C4-2B (cell line): ENCODE data around the gene MPEG1.

ENCODE experiments used
- ZFX ChIP-seq: fragments of 450-650 bp; IDR thresholded peaks from 2 replicates; pipeline ENCODE4 v1.6.1; 2017
- TF ChIP-seq, protein P1 (sequence below): fragments of 450-650 bp; conservative IDR thresholded peaks from 2 replicates; pipeline ENCODE4 v1.5.1; 2017; ENCODE audit warnings: mild to moderate bottlenecking

DNA sequence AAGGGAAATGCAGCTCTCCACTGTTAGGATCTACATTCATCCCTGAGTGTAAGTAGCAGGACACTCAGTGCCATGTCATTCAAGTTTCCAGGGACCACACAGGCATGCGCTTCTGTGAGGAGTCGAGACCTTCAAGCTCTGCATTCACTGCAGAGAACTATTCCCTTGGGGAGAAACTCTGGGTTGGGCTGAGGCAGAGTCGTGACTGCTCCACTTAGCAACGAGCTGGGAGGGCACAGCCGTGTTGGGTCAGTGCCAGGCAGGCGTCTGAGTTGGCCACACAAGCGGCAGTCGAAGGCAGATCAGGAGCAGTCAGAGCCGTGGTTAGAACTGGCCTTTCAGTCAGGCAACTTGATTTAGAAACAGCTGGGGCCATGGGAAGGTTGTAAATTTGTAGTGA, 14.7 kb downstream of the MPEG1 start:
- TF ChIP-seq, protein P1, sequence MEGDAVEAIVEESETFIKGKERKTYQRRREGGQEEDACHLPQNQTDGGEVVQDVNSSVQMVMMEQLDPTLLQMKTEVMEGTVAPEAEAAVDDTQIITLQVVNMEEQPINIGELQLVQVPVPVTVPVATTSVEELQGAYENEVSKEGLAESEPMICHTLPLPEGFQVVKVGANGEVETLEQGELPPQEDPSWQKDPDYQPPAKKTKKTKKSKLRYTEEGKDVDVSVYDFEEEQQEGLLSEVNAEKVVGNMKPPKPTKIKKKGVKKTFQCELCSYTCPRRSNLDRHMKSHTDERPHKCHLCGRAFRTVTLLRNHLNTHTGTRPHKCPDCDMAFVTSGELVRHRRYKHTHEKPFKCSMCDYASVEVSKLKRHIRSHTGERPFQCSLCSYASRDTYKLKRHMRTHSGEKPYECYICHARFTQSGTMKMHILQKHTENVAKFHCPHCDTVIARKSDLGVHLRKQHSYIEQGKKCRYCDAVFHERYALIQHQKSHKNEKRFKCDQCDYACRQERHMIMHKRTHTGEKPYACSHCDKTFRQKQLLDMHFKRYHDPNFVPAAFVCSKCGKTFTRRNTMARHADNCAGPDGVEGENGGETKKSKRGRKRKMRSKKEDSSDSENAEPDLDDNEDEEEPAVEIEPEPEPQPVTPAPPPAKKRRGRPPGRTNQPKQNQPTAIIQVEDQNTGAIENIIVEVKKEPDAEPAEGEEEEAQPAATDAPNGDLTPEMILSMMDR = no peak
- TF ChIP-seq ZFX = no peak
